HK-2 (cell line): Measurements from ENCODE around the gene DNAH2.
A peak's percentile ranks its signal among the peaks of the same experiment; 100 is the strongest.

Experiments used
- DNase-seq: peaks from one replicate; pipeline ENCODE4 v3.0.0-alpha.2; 2018; ENCODE audit not compliant: unreplicated experiment

DNAH2 gene

DNA sequence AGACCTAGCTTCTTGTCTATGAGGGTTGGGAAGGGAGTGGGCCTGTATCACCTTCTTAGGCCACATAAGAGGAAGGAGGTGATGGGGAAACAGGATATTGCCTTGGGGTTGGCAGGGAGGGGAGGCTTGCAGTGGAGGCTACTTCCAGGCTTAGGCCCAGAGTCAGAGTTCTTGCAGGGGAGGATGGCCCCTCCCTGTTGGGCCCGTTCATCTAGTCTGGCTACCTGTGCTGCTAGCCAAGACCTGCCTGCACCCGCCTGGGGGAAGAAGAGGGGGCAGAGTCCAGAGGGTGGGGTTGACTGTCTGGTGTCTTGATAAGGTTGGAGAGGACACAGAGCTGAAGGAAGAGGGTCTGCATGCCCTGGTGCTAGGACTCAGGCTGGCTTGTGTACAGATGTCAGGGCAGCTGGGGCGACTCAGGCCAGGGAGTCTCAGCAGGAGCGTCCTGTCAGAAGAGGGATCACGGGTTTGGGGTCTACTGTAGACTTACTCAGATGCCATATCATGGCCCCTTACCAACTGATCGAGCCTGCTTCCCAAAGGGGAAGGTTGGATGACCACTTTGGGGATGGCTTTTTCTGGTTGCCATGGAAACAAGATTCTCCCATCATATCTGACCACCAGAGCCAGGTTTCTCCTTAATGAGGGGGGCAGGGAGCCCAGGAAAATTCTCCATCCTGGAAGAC, 121.8 kb downstream of the DNAH2 start:
- no peak for DNase-seq

- DNase-seq = no peak
These were observed 122.3 kb downstream of the DNAH2 start for GRCh38 chr17:7839876-7840261.

DNA sequence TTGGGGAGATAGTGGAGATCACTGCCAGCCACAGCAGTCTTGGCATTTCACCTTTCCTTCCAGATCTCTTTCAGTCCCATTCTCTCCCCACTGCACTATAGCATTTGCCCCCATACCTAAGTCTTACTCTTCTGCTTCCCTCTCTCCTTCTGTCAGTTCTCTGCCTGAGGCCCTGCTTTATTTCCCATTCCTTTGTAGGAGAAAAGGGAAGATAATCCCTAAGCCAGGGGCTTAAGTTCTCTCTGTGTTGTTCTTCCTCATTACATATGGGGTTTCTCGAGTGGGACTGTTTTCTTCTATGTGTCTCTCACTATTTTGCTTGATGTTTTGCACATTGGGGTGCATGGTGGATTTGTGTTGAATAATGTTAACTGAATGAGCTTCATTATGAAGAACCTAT, 122.9 kb downstream of the DNAH2 start:
- DNase-seq = no peak

GRCh38 chr17:7840875-7841274, 123.3 kb downstream of the DNAH2 start:
- DNase-seq = no peak

GRCh38 chr17:7841396-7841914, 123.9 kb downstream of the DNAH2 start:
- DNase-seq = peak; percentile 93

- DNase-seq = peak; percentile 87
These were observed 124.4 kb downstream of the DNAH2 start for GRCh38 chr17:7841915-7842379.

GRCh38 chr17:7842380-7843256, 125.1 kb downstream of the DNAH2 start:
- peak; percentile 91 for DNase-seq

GRCh38 chr17:7843257-7843535, 125.7 kb downstream of the DNAH2 start:
- no peak for DNase-seq

GRCh38 chr17:7843536-7844291, 126.2 kb downstream of the DNAH2 start:
- DNase-seq = peak; percentile 82

DNA sequence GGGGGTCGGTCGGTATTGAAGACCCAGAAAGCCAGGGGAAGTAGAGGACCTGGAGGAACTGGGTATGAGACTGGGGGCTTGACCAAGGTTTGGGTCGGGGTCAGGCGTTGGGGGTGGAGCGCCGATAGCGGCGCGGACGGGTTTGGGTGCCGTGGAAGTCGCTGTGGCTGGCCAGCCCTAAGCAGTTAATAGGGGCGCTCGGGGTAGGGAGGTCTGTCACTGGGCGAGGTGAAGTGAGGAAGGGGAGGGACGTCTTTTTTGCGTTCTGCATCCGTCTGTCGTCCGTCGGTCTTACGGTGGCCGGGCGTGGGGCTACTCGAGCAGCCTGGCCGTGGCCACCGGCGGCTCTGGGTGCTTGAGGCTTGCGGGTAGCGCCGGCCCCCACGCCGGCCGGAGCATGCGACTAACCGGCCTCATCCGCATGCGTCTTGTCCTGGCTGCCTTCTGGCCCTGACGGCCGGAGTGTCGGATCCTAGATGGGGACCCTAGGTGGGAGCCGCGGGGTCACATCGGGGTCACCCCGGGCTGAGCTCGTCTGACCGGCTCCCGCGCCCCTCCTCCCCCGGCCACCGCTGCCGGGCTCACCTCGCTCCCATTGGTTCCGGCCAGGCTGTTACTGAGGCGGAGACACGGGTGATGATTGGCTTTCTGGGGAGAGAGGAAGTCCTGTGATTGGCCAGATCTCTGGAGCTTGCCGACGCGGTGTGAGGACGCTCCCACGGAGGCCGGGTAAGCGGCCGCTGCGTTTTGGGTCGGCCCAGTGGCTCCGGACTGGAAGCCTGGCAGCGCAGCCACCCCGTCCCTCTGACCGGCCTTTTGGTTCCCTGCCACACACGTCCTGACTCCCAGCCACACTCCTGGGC, 127.0 kb downstream of the DNAH2 start:
- DNase-seq = peak; percentile 92

DNA sequence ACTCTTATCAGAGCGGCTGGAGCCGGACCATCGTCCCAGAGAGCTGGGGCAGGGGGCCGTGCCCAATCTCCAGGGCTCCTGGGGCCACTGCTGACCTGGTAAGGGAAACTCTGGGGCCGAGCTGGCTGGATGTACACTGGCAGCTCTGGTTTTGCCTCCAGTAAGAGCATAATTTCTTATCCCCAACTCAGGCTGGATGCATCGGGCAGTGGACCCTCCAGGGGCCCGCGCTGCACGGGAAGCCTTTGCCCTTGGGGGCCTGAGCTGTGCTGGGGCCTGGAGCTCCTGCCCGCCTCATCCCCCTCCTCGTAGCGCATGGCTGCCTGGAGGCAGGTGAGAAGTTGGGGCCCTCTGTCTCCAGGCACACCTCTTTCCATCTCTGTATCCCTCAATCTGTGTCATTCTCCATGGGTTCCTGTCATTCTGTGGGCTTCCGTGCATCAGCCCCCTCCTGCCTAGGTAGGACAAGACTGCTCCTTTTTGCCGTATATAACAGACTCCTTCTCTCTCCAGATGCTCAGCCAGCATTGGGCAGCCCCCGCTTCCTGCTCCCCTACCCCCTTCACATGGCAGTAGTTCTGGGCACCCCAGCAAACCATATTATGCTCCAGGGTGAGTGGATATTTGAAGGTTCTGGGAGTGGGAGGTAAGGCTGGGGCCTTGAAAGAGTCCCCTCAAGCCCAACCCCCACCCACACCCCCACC, 128.0 kb downstream of the DNAH2 start:
- DNase-seq = no peak

- no peak for DNase-seq
These were observed 128.7 kb downstream of the DNAH2 start for GRCh38 chr17:7846063-7846735.

DNA sequence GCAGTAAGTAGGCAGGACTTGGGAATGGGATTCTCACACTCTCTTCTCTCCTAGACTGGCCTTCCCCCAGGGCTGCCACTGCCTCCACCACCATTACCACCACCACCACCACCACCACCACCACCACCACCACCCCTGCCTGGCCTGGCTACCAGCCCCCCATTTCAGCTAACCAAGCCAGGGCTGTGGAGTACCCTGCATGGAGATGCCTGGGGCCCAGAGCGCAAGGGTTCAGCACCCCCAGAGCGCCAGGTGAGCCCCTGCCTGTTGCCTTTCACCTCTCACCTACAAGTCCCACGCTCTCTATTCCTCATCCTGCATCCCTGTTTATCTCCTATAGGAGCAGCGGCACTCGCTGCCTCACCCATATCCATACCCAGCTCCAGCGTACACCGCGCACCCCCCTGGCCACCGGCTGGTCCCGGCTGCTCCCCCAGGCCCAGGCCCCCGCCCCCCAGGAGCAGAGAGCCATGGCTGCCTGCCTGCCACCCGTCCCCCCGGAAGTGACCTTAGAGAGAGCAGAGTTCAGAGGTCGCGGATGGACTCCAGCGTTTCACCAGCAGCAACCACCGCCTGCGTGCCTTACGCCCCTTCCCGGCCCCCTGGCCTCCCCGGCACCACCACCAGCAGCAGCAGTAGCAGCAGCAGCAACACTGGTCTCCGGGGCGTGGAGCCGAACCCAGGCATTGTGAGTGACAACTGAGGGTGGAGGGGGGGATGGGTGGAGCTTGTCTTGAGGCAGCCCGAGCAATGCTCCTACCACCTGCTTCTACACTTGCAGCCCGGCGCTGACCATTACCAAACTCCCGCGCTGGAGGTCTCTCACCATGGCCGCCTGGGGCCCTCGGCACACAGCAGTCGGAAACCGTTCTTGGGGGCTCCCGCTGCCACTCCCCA, 129.5 kb downstream of the DNAH2 start:
- DNase-seq = no peak

GRCh38 chr17:7848131-7848579, 130.6 kb downstream of the DNAH2 start:
- DNase-seq = no peak

- no peak for DNase-seq
These were observed 131.2 kb downstream of the DNAH2 start for GRCh38 chr17:7848739-7849129.

DNA sequence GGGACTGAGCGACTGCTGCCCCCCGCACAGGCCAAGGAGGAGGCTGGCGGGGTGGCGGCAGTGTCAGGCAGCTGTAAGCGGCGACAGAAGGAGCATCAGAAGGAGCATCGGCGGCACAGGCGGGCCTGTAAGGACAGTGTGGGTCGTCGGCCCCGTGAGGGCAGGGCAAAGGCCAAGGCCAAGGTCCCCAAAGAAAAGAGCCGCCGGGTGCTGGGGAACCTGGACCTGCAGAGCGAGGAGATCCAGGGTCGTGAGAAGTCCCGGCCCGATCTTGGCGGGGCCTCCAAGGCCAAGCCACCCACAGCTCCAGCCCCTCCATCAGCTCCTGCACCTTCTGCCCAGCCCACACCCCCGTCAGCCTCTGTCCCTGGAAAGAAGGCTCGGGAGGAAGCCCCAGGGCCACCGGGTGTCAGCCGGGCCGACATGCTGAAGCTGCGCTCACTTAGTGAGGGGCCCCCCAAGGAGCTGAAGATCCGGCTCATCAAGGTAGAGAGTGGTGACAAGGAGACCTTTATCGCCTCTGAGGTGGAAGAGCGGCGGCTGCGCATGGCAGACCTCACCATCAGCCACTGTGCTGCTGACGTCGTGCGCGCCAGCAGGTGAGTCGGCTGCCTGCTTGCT, 131.7 kb downstream of the DNAH2 start:
- no peak for DNase-seq

DNA sequence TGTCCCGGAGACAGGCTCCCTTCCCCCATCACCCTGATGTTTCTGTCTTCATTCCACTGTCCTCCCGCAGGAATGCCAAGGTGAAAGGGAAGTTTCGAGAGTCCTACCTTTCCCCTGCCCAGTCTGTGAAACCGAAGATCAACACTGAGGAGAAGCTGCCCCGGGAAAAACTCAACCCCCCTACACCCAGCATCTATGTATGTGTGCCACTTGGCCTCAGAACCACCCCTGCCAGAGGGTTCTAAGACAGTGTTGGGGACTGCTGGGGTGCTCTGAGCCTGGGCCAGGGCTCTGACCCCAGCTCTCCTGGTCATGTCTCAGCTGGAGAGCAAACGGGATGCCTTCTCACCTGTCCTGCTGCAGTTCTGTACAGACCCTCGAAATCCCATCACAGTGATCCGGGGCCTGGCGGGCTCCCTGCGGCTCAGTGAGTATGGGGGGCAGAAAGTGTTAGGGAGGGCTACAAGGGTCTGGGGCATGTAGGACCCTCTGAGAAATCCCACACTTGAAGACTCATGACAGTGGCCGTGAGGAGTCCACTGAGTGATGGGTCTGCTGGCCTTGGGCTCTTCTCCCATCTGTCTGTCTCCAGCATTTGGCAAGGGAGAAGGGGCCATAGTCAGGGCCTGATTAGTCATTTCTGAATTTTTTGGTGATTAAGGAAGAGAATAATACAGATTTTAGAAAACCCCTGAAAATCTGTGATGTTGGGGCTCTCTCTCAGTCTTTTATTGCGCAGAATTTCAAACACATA, 132.4 kb downstream of the DNAH2 start:
- no peak for DNase-seq
